Nephron progenitor cell (in vitro differentiated cells): Measurements from ENCODE around the gene RIPK4.
A peak's percentile ranks its signal among the peaks of the same experiment; 100 is the strongest.

ENCODE experiments used
- DNase-seq: peaks from one replicate; pipeline ENCODE4 v3.0.0; 2021
- H3K27ac Mint-ChIP-seq: 2 replicates; pipeline ENCODE4 v1.8.0; 2021; ENCODE audit warnings: mild to moderate bottlenecking, moderate library complexity, mixed read lengths
- H3K27me3 Mint-ChIP-seq: 2 replicates; pipeline ENCODE4 v1.8.0; 2021; ENCODE audit warnings: mild to moderate bottlenecking, low read depth, mixed read lengths; ENCODE audit not compliant: poor library complexity
- H3K36me3 Mint-ChIP-seq: 2 replicates; pipeline ENCODE4 v1.8.0; 2021; ENCODE audit warnings: low read depth, mixed read lengths
- H3K4me1 Mint-ChIP-seq: 2 replicates; pipeline ENCODE4 v1.8.0; 2021; ENCODE audit warnings: mixed read lengths
- H3K4me3 Mint-ChIP-seq: 2 replicates; pipeline ENCODE4 v1.8.0; 2021; ENCODE audit warnings: mild to moderate bottlenecking, moderate library complexity, mixed read lengths
- H3K9me3 Mint-ChIP-seq: 2 replicates; pipeline ENCODE4 v1.8.0; 2021; ENCODE audit warnings: mild to moderate bottlenecking, moderate library complexity, mixed read lengths
- TF ChIP-seq, protein P1 (sequence below): fragments of 200-600 bp; sonication (generic); IDR thresholded peaks from 2 replicates; pipeline ENCODE4 v1.5.0; 2021; ENCODE audit warnings: antibody characterized with exemption

Gene RIPK4

GRCh38 chr21:41776778-41777177, 9.9 kb upstream of the RIPK4 start:
- no peak for DNase-seq
- TF ChIP-seq, protein P1, sequence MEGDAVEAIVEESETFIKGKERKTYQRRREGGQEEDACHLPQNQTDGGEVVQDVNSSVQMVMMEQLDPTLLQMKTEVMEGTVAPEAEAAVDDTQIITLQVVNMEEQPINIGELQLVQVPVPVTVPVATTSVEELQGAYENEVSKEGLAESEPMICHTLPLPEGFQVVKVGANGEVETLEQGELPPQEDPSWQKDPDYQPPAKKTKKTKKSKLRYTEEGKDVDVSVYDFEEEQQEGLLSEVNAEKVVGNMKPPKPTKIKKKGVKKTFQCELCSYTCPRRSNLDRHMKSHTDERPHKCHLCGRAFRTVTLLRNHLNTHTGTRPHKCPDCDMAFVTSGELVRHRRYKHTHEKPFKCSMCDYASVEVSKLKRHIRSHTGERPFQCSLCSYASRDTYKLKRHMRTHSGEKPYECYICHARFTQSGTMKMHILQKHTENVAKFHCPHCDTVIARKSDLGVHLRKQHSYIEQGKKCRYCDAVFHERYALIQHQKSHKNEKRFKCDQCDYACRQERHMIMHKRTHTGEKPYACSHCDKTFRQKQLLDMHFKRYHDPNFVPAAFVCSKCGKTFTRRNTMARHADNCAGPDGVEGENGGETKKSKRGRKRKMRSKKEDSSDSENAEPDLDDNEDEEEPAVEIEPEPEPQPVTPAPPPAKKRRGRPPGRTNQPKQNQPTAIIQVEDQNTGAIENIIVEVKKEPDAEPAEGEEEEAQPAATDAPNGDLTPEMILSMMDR = no peak
- Mint-ChIP-seq H3K27me3 (peaks cover 33% of the 10 kb centered on the region), H3K36me3 (no peaks in the 10 kb centered on the region), H3K4me3 (no peak overlapping the region), H3K9me3 (no peaks in the 10 kb centered on the region), H3K4me1 (peaks cover 72% of the 10 kb centered on the region), H3K27ac (no peak overlapping the region)

GRCh38 chr21:41775149-41775472, 8.3 kb upstream of the RIPK4 start:
- no peaks in the 10 kb centered on the region for H3K36me3 Mint-ChIP-seq
- peaks cover 78% of the 10 kb centered on the region for H3K4me1 Mint-ChIP-seq
- no peak overlapping the region for H3K27ac Mint-ChIP-seq
- H3K27me3 Mint-ChIP-seq = peaks cover 44% of the 10 kb centered on the region
- DNase-seq = no peak
- TF ChIP-seq, protein P1 = no peak
- peak overlapping the region; percentile 51 for H3K4me3 Mint-ChIP-seq
- H3K9me3 Mint-ChIP-seq = no peaks in the 10 kb centered on the region

- H3K27ac Mint-ChIP-seq = peak overlapping the region; percentile 84
- peak overlapping the region; percentile 51 for H3K4me3 Mint-ChIP-seq
- no peaks in the 10 kb centered on the region for H3K36me3 Mint-ChIP-seq
- TF ChIP-seq, protein P1 = no peak
- DNase-seq = no peak
- peaks cover 79% of the 10 kb centered on the region for H3K4me1 Mint-ChIP-seq
- no peaks in the 10 kb centered on the region for H3K9me3 Mint-ChIP-seq
- H3K27me3 Mint-ChIP-seq = peaks cover 49% of the 10 kb centered on the region
Observed at GRCh38 chr21:41774467-41775148, 7.8 kb upstream of the RIPK4 start.

GRCh38 chr21:41772351-41773080, 5.7 kb upstream of the RIPK4 start:
- H3K9me3 Mint-ChIP-seq = no peaks in the 10 kb centered on the region
- H3K4me3 Mint-ChIP-seq = peak overlapping the region; percentile 44
- peak; percentile 48 for DNase-seq
- no peak overlapping the region for H3K27ac Mint-ChIP-seq
- peaks cover 67% of the 10 kb centered on the region for H3K27me3 Mint-ChIP-seq
- peaks cover 81% of the 10 kb centered on the region for H3K4me1 Mint-ChIP-seq
- TF ChIP-seq, protein P1 = no peak
- H3K36me3 Mint-ChIP-seq = no peaks in the 10 kb centered on the region

- H3K9me3 Mint-ChIP-seq = no peaks in the 10 kb centered on the region
- H3K36me3 Mint-ChIP-seq = no peaks in the 10 kb centered on the region
- H3K4me1 Mint-ChIP-seq = peaks cover 84% of the 10 kb centered on the region
- DNase-seq = no peak
- no peak overlapping the region for H3K27ac Mint-ChIP-seq
- TF ChIP-seq, protein P1 = no peak
- H3K27me3 Mint-ChIP-seq = peaks cover 73% of the 10 kb centered on the region
- no peak overlapping the region for H3K4me3 Mint-ChIP-seq
Observed at GRCh38 chr21:41771625-41771945, 4.7 kb upstream of the RIPK4 start.
